Activated CD8-positive, alpha-beta memory T cell treated with anti-CD3 and anti-CD28 coated beads, Interleukin-2, amount 50 U/mL, for 1 hour (primary cell): Measurements from ENCODE around the gene RNF213.
"Not testable (repeated sequence)": the region's sequence is repeated elsewhere in the genome, so short reads cannot be mapped to it uniquely, and the experiment has no call there.

ENCODE experiments used
- DNase-seq: peaks from one replicate; pipeline ENCODE4 v3.0.0-alpha.2; 2020; ENCODE audit errors: extremely low read depth

RNF213 gene

DNA sequence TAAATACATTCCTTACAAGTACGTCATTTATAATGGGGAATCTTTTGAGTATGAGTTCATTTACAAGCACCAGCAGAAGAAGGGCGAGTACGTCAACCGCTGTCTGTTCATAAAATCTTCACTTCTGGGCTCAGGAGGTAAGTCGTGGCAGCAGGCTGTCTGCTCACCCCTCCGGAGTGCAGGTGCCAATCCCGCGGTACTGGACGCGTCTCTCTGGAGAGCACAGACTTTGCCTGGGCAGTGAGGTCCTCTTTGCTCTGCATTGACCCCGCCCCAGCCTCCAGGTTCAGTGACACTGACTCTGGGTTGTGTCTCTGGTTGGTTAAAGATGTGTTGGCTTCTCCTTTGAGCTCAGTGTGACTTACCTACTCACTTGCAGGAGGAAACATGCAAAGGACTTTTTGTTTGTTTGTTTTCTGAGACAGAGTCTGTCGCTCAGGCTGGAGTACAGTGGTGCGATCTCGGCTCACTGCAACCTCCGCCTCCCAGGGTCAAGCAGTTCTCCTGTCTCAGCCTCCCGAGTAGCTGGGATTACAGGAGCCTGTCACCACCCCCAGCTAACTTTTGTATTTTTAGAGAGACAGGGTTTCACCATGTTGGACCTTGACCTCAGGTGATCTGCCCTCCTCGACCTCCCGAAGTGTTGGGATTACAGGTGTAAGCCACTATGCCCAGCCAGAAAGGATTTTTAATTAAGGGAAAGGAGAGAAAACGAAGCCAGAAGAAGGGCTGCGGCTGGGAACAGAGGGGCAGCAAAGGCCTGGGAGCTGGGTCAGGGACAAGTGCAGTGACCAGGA, 31.2 kb downstream of the RNF213 start:
- DNase-seq: no peak

DNA sequence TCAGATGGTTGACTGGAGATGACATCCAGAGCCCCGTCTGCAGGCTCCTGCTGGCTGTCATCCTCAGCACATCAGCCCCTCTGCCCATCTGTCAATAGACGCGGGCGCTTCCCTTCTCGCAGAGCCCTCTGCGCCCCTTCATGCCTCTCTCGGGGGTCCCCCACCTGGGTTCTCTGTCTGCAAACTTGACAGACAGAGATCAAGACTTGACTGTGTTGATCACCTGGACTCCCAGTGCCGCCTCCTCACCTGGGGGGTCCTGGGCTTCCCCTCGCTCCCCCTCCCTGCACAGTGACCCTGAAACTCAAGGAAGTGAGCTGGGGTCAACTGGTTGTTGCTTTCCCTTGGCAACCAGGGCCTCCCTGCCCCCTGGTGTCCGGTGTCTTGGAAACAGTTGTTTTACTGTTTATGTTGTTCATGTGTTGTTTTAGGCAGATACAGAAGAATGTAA, 31.9 kb downstream of the RNF213 start:
- no peak for DNase-seq

DNA sequence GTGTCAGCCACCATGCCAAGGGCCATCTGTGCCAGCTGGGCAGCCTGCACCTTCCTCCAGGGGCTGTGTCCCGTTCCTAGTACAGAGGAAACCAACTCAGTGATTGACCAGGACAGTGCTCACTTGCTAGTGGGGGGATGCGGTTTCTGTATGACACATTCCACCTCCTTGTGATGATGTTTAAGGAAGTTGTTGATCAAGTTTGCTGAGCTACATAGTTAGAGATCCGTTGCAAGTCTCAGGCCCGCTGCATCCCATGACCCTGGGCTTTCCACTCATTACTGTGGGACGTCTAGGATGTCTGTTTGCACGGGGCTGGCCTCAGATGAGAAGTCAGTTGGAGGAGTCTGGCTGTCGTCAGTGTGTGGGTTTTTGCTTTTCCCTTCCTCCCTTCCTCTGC, 33.6 kb downstream of the RNF213 start:
- no peak for DNase-seq

DNA sequence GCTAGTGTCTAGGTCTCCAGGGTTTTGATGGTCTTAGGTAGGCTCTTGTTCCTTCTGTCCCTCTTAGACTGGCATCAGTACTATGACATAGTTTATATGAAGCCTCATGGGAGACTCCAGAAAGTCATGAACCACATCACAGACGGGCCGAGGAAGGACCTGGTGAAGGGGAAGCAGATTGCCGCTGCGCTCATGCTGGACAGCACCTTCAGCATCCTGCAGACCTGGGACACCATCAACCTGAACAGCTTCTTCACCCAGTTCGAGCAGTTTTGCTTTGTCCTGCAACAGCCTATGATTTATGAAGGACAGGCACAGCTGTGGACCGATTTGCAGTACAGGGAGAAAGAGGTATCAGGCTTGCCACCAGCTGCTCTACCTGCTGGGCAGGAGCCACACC, 34.0 kb downstream of the RNF213 start:
- DNase-seq: no peak

DNA sequence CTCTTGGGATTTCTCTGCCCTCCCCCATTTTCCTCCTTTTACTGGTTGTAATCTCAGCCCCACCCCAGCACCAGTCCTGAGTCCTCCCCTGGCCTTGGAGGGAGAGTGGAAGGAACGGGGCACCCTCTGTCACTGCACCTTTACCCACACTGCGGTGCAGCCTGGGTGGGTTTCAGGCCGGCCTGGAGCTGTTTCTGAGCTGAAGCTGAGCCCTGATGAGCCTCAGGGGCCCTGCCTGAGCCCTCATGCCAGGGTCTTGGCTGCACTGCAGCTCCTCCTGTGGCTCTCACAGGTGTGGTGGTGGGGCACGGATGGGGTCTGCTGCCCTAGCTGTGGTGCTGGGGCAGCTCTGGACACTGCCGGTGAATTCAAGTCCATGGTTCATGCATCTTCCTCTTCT, 34.5 kb downstream of the RNF213 start:
- DNase-seq: no peak

DNA sequence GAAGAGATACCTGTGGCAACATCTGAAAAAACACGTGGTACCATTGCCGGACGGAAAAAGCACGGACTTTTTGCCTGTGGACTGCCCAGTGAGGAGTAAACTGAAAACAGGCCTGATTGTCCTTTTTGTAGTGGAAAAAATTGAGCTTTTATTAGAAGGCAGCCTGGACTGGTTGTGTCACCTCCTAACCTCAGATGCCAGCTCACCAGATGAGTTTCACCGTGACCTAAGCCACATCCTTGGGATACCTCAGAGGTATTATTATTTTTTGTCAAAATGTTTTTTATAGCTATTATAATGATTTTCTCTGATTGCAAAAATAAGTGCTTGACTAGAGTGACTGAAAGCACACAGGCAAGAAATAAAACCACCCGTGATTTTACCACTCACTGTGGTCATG, 34.9 kb downstream of the RNF213 start:
- DNase-seq: no peak

DNA sequence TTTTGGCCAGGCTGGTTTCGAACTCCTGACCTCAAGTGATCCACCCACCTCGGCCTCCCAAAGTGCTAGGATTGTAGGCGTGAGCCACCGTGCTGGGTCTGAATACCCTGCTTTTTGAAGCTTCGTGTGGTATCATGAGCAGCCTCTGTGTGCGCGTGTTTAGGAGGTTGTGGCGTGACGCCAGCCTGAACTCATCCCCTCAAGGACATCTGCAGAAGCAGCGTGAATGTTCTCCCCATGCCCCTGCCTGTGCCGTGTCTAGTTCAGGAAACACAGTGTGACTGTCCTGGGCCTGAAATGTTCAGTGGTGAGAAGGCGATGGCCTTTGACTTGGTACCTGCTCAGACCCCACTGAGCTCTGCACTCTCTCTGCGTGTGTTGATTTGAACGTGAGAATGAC, 35.6 kb downstream of the RNF213 start:
- DNase-seq: no peak

DNA sequence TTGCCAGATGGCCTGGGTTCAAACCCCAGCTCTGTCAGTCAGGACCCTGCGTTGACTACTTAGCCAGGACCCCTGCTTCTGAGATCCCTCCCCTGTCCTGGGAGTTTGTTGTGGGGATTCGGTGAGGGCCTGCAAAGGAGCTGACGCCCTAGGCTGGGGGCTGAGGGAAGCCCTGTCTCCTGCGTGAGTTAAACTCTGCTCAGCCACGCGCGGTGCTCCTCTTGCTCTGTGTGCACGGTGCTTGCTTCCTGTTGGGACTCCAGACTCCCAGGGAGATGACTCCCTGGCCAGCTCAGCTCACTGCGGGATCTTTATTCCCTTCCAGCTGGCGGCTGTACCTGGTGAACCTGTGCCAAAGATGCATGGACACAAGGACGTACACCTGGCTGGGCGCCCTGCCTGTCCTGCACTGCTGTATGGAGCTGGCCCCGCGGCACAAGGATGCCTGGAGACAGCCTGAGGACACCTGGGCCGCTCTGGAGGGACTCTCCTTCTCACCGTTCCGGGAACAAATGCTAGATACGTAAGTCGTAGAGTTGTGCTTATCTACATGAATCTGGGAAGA, 37.4 kb downstream of the RNF213 start:
- no peak for DNase-seq

DNA sequence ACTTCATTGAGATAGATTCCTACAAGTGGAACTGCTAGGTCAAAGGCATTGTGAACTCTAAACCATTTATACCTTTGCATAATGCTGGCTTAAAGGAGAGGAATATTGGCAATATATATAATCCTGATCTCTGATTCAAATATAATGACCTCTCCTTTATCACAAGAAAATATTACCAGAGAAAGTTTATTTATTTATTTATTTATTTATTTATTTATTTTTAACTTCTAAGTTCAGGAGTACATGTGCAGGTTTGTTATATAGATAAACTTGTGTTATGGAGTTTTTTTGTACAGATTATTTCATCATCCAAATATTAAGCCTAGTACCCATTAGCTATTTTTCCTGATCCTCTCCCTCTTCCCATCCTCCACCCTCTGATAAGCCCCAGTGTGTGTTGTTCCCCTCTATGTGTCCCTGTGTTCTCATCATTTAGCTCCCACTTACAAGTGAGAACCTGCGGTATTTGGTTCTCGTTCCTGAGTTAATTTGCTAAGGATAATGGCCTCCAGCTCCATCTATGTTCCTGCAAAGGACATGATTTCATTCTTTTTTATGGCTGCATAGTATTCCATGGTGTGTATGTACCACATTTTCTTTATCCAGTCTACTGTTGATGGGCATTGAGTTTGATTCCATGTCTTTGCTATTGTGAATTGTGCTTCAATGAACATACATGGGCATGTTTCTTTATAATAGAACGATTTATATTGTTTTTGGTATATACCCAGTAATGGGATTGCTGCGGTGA, 38.9 kb downstream of the RNF213 start:
- not testable (repeated sequence) for DNase-seq

DNA sequence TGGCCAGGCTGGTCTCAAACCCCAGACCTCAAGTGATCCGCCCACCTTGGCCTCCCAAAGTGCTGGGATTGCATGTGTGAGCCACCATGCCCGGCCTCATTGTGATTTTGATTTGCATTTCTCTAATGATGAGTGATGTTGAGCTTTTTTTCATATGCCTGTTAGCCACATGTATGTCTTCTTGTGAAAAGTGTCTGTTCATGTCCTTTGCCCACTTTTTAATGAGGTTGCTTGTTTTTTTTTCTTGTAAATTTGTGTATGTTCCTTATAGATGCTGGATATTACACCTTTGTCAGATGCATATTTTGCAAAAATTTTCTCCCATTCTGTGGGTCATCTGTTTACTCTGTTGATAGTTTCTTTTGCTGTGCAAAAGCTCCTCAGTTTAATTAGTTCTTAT, 40.1 kb downstream of the RNF213 start:
- not testable (repeated sequence) for DNase-seq

DNA sequence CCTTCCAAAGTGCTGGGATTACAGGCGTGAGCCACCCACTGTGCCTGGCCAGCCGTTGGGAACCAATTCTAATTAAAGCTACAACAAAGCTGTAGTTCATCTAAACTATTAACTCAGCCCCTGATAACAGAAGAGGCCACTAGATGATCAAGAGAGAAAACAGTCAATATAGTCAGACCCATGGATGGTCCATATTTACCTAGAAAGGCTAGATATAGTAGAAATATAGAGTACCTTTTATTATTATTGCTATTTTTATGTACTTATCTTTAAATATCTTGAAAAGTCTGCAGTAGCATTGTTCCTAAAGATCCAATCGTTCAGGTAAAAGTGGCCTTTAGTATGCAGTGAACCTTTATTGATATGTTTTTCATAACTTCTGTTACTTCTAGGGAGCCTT, 43.2 kb downstream of the RNF213 start:
- DNase-seq: no peak

DNA sequence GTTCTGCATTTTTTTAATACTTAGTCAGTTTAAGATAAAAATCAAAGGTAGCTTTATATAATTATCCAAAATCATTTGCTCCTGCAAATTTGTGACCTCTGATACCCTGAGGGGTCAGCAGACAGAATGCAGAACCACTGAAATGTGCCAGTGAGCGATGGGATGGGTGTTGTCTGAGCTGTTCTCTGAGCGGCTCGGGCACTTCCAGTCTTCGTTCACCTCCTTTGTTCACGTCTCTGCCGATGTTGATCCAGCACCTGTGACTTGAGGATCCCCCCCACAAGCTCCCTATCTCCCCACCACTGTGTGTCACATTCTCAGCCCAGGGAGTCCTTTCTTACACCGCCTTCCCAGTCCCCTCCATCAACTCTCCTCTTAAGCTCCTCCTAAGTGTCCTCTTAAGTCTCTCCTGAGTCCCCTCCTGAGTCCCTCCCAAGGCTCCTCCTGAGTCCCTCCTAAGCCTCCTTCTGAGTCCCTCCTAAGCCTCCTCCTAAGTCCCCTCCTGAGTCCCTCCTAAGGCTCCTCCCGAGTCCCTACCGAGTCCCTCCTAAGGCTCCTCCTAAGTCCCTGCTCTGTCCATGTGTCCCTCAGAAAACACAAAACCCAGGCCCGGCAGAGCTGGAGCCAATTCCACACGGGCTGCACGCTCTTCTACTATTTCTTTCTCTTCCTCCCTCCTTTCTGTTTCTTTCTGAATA, 47.5 kb downstream of the RNF213 start:
- DNase-seq: no peak

DNA sequence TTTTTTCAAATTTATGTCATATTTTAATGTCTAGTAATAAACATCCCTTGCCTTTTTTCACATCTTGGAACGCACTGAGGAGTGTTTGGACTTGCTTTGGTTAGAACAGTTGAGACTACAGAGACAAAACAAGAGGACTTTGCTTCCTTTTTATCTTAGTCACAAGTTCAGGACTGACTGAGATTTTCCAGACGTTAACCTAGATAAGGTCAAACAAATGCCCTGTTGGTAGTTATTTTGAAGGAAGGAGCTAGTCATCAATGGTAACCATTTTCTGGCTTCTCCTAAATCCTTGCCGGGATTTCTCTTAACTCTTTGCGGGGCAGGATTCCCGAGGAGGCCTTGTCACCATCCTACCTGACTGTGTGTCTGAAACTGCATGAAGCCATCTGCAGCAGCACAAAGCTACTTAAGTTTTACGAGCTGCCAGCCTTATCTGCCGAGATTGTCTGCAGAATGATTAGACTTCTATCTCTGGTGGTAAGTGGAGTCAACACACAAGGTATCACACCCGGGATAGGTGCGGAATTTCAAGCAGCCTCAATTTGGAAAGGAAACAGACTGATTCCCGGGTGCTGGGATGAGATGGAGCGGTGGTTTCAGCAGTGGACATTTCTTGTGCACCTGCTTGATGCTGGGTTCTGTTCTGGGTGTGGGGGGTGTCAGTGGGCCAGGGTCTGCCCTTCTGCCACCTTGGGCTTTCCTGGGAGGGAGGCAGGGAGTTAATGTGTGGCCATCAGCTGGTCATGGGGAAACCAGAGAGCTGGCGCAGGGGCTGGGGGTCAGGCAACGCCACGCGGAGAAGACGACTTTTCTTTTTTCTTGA, 48.3 kb downstream of the RNF213 start:
- DNase-seq: no peak

DNA sequence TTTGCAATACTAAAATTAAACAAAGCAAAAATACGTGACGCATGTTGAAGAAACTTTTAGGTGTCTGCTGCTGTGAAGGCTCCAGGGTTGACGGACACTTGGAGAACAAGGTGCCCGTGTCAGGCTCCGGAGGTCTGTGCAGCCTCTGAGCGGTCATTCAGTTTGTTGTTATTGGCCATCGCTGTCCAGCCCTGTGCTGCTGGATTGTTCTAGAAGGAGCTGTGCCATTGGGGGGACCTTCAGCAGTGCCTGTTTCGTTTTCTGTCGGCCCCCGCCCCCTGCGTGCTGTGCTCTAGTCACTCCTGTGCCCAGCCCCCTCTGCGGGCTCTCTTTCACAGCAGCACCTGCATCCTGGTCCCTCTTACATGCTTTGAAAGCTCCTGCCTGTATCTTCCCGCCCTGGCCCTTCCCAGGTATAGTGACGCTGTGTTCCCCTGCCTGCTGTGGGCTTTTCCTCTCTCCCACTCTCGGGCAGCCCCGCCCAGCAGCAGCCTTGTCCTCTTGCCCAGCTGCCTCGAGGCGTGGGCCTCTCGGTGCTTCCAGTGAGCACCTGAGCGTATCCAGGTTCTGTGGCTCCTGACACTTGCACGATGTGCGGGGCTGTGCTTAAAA, 50.7 kb downstream of the RNF213 start:
- DNase-seq: no peak

DNA sequence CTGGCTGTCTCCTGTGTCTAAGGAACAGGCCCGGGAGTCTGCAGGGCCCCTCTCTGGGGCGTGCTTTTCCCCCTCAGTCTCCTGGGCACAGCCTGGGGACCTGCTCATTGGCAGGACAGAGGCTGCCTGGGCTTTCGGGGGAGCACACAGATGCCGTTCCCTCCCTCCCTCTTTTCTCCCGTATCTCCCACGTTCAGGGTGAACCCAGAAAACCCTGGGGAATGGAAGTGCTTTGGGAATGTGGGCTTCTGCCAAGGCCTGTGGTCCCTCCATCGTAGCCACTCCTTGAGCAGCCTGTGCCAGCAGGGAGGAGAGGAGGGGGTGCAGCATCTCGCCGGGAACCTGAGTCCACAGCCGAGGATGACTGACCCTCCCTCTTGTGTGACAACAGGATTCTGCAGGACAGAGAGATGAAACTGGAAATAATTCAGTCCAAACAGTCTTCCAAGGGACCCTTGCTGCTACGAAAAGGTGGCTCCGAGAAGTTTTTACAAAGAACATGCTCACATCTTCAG, 52.0 kb downstream of the RNF213 start:
- no peak for DNase-seq

DNA sequence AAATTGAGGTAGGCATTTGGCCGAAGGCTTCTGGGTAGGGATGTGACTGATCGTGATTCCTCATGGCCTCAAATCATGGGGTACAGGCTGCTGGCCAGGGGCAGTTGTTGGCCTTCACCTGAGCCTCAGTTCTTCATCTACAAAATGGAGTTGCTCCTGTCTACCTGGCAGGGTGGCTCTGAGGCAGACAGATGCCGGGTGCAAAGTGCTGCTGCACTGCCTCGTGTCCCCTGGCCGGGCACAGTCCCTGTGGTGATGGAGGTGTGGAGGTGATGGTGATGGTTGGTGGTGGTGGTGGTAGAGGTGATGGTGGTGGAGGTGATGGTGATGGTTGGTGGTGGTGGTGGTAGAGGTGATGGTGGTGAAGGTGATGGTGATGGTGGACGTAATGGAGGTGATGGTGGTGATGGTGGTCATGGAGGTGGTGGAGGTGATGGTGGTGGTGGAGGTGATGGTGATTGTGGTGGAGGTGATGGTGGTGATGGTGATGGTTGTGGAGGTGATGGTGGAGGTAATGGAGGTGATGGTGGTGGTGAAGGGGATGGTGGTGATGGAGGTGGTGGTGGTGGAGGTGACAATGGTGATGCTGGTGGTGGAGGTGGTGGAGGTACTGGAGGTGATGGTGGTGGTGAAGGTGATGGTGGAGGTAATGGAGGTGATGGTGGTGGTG, 52.6 kb downstream of the RNF213 start:
- DNase-seq: no peak

DNA sequence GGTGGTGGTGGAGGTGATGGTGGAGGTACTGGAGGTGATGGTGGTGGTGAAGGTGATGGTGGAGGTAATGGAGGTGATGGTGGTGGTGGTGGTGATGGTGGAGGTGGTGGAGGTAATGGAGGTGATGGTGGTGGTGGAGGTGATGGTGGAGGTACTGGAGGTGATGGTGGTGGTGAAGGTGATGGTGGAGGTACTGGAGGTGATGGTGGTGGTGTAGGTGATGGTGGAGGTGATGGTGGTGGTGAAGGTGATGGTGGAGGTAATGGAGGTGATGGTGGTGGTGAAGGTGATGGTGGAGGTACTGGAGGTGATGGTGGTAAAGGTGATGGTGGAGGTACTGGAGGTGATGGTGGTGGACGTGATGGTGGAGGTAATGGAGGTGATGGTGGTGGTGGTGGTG, 53.3 kb downstream of the RNF213 start:
- DNase-seq: not testable (repeated sequence)

DNA sequence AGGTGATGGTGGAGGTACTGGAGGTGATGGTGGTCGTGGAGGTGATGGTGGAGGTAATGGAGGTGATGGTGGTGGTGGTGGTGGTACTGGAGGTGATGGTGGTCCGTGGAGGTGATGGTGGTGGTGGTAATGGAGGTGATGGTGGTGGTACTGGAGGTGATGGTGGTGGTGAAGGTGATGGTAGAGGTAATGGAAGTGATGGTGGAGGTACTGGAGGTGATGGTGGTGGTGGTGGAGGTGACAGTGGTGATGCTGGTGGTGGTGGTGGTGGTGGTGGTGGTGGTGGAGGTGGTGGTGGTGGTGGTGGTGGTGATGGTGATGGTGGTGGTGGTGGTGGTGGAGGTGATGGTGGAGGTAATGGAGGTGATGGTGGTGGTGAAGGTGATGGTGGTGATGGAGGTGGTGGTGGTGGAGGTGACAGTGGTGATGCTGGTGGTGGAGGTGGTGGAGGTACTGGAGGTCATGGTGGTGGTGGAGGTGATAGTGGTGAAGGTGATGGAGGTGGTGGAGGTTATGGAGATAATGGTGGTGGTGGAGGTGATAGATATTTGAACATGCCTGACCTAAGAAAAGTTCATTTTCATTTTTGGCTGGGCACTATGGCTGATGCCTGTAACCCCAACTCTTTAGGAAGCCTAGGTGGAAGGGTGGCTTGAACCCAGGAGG, 55.0 kb downstream of the RNF213 start:
- DNase-seq: no peak

DNA sequence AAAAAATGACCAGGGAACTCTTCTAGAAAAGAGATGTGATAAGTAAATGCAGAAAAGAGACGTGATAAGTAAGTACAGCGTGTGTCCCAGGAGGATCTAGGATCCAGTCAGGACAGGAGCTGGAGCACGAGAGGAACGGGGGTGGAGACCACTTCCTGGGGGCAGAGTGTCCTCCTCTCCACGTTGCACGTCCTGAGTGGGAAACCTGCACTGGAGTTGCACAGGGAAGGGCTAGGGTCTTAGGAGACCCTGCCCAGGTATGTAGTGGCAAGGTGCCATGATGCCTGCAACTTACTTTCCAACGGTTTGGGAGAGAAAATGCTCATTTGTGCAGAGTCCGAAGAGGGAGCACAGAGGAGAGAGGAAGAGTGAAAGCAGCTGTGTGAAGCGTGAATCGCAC, 55.8 kb downstream of the RNF213 start:
- DNase-seq: no peak
